PC-3 (cell line): ENCODE data around the gene RIN1. TPM values are rescaled to one million over a fixed set of nuclear protein-coding genes. Genes with fewer than 3 reads are reported as not detected.

Experiments
- ATAC-seq: fragments of 200-7000 bp; cut with Tn5 transposase; 2 replicates; pipeline ENCODE4 v1.9.1; 2020; ENCODE audit warnings: mild to moderate bottlenecking, moderate library complexity
- BruUV-seq: library from RNA; stranded (reverse); fragments of 400-500 nt; replicated peaks from 2 replicates; lab custom pipeline; 2021; lab: Mats Ljungman, UMichigan
- CTCF ChIA-PET: fragments of 300-600 bp; sonication (Branson Sonifier 250); formaldehyde crosslinking; loops from one replicate; lab custom pipeline; 2022; ENCODE audit warnings: antibody characterized with exemption; lab: Charles Lee
- POLR2A ChIA-PET: fragments of 300-600 bp; sonication (Branson Sonifier 250); formaldehyde crosslinking; loops from one replicate; lab custom pipeline; 2022; ENCODE audit warnings: antibody characterized with exemption; ENCODE audit not compliant: unreplicated experiment; lab: Charles Lee
- DNase-seq: peaks from one replicate; pipeline ENCODE4 v3.0.0-alpha.2; 2015
- H2AFZ ChIP-seq: fragments of 300-600 bp; sonication (generic); 2 replicates; pipeline ENCODE4 v1.6.0; 2016; ENCODE audit warnings: antibody characterized with exemption, low read length
- H3F3A ChIP-seq: fragments of 300-600 bp; sonication (generic); one replicate; pipeline ENCODE4 v1.6.0; 2017; ENCODE audit warnings: antibody characterized with exemption, low read length, control low read depth, mild to moderate bottlenecking; ENCODE audit not compliant: unreplicated experiment
- H3K27ac ChIP-seq: fragments of 300-600 bp; sonication (generic); 2 replicates; pipeline ENCODE4 v1.5.1; 2016; ENCODE audit warnings: mild to moderate bottlenecking, low read length
- H3K27me3 ChIP-seq: fragments of 300-600 bp; sonication (generic); 2 replicates; pipeline ENCODE4 v1.6.1; 2016; ENCODE audit warnings: low read length, mixed read lengths
- H3K36me3 ChIP-seq: fragments of 300-600 bp; sonication (generic); 2 replicates; pipeline ENCODE4 v1.6.1; 2016; ENCODE audit warnings: low read depth, mixed run types, low read length, mixed read lengths
- H3K4me1 ChIP-seq: fragments of 300-600 bp; sonication (generic); 2 replicates; pipeline ENCODE4 v1.5.1; 2016; ENCODE audit warnings: low read length; ENCODE audit not compliant: insufficient read depth
- H3K4me2 ChIP-seq: fragments of 300-600 bp; sonication (generic); 2 replicates; pipeline ENCODE4 v1.6.0; 2016; ENCODE audit warnings: low read length
- H3K4me3 ChIP-seq: fragments of 300-600 bp; sonication (generic); 2 replicates; pipeline ENCODE4 v1.5.1; 2016; ENCODE audit warnings: mild to moderate bottlenecking, low read length, mixed read lengths
- H3K79me2 ChIP-seq: fragments of 300-600 bp; sonication (generic); 2 replicates; pipeline ENCODE4 v1.6.1; 2017; ENCODE audit warnings: low read length, mixed read lengths
- H3K9ac ChIP-seq: fragments of 300-600 bp; sonication (generic); 2 replicates; pipeline ENCODE4 v1.6.0; 2016; ENCODE audit warnings: mild to moderate bottlenecking, low read length
- H3K9me2 ChIP-seq: fragments of 300-600 bp; sonication (generic); replicated peaks from 2 replicates; pipeline ENCODE4 v1.6.1; 2016; ENCODE audit warnings: mixed run types, low read length, mixed read lengths
- H3K9me3 ChIP-seq: fragments of 300-600 bp; sonication (generic); 2 replicates; pipeline ENCODE4 v1.6.1; 2016; ENCODE audit warnings: low read length, mixed read lengths
- H4K20me1 ChIP-seq: fragments of 300-600 bp; sonication (generic); 2 replicates; pipeline ENCODE4 v1.6.1; 2016; ENCODE audit warnings: low read length, mixed read lengths
- EZH2 ChIP-seq: fragments of 300-600 bp; sonication (generic); IDR thresholded peaks from one replicate; pipeline ENCODE4 v1.6.1; 2017; ENCODE audit warnings: antibody characterized with exemption, mild to moderate bottlenecking, low read length; ENCODE audit not compliant: unreplicated experiment
- EZH2phosphoT487 ChIP-seq: fragments of 300-600 bp; sonication (generic); IDR thresholded peaks from 2 replicates; pipeline ENCODE4 v1.6.1; 2018; ENCODE audit warnings: mild to moderate bottlenecking, antibody characterized with exemption, low read length, borderline replicate concordance
- intact Hi-C: fragments of 100-400 bp; cut with micrococcal nuclease; formaldehyde crosslinking; loops from 2 replicates; pipeline ENCODE4 v1.9.0; 2023
- total RNA-seq: library from RNA; depleted of rRNA; stranded (reverse); fragments of >200 nt; gene quantifications from 2 replicates; pipeline ENCODE4 v1.2.3, GENCODE V29; 2014
- TF ChIP-seq, protein P1 (sequence below): fragments of 300-600 bp; sonication (generic); conservative IDR thresholded peaks from 2 replicates; pipeline ENCODE4 v1.5.1; 2017; ENCODE audit warnings: antibody characterized with exemption, low read depth, mild to moderate bottlenecking, low read length

The RIN1 gene
- total RNA-seq, 1 experiment from 2014 or later: 41.2 TPM

DNA sequence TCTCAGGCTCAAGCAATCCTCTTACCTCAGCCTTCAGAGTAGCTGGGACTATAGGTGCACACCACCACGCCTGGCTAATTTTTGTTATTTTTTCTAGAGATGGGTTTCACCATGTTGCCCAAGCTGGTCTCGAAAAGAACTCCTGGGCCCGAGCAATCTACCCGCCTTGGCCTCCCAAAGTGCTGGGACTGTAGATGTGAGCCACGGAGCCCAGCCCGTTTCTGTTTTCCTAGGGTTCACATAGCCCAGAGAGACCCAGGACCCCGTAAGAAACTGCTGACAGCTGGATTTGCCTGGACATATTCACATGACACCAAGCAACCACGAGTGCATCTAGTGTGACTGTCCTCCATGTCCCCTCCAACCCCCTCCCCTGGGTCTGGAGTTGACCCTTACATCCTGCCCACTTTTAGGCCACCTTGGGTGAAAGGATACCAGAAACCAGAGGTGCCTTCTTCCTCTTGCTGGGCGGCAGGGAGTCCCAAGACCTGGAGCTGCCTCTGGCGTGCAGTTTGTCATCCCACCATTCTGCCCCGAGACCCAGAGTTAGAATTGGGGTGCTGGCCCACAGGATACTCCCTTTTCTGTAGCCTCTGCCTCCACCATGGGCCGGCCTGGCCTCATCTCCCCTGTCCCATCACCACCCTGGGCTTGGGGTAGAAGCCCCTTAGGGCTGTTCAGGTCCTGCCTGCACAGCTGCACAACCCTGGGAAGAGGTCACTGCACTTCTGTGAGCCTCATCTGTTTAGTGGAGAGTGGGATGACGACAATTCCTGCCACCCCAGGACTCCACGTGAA lies 3.7 kb upstream of the RIN1 start:
- H3K4me2 ChIP-seq: no peak overlapping the region
- peaks cover 35% of the 10 kb centered on the region for H3K79me2 ChIP-seq
- no peaks in the 10 kb centered on the region for H3K27me3 ChIP-seq
- peaks cover 40% of the 10 kb centered on the region for H3K4me1 ChIP-seq
- TF ChIP-seq, protein P1, sequence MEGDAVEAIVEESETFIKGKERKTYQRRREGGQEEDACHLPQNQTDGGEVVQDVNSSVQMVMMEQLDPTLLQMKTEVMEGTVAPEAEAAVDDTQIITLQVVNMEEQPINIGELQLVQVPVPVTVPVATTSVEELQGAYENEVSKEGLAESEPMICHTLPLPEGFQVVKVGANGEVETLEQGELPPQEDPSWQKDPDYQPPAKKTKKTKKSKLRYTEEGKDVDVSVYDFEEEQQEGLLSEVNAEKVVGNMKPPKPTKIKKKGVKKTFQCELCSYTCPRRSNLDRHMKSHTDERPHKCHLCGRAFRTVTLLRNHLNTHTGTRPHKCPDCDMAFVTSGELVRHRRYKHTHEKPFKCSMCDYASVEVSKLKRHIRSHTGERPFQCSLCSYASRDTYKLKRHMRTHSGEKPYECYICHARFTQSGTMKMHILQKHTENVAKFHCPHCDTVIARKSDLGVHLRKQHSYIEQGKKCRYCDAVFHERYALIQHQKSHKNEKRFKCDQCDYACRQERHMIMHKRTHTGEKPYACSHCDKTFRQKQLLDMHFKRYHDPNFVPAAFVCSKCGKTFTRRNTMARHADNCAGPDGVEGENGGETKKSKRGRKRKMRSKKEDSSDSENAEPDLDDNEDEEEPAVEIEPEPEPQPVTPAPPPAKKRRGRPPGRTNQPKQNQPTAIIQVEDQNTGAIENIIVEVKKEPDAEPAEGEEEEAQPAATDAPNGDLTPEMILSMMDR: no peak
- no peak for TF ChIP-seq EZH2phosphoT487
- no peak for TF ChIP-seq EZH2
- CTCF ChIA-PET: no interaction called here
- no peak for DNase-seq
- intact Hi-C loops: no loop called here
- H3F3A ChIP-seq: peaks cover 7% of the 10 kb centered on the region
- H3K4me3 ChIP-seq: no peak overlapping the region
- H2AFZ ChIP-seq: no peak overlapping the region
- H3K9me2 ChIP-seq: no peaks in the 10 kb centered on the region
- H3K27ac ChIP-seq: no peak overlapping the region
- H3K9me3 ChIP-seq: no peaks in the 10 kb centered on the region
- peaks cover 17% of the 10 kb centered on the region; the same call in 1 of the 2 replicates for H3K36me3 ChIP-seq
- BruUV-seq: no TSS peak
- ATAC-seq: no peak
- POLR2A ChIA-PET: no interaction called here
- no peaks in the 10 kb centered on the region for H4K20me1 ChIP-seq
- H3K9ac ChIP-seq: no peak overlapping the region

DNA sequence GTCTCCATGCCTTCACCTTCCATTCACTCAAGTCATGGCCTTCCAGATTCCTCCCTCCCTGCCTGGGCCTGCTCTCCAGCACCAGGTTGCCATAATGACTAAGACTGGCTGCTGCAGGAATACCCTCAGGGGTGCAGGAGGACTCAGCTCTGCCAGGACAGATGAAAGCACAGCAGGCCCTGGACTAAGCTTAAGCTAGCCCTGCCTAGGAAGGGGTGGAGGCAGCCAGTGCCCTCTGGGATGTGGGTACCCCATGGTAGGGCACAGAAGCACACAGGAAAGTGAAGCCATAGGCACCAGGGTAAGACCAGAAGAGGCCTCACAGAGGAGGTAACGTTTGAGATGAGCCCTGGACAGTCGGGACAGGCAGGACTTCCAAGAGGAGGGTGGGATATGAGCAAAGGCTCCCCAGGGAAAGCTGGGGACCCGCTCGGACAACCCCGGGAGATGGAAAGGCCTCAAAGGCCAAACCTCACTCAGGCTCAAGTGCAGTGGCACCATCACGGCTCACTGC lies 3.0 kb upstream of the RIN1 start:
- CTCF ChIA-PET: no interaction called here
- H3K9me2 ChIP-seq: no peaks in the 10 kb centered on the region
- H3K9me3 ChIP-seq: no peaks in the 10 kb centered on the region
- no peak overlapping the region for H2AFZ ChIP-seq
- no peaks in the 10 kb centered on the region for H4K20me1 ChIP-seq
- H3K4me2 ChIP-seq: no peak overlapping the region
- H3K27me3 ChIP-seq: no peaks in the 10 kb centered on the region
- peaks cover 42% of the 10 kb centered on the region for H3K4me1 ChIP-seq
- POLR2A ChIA-PET: no interaction called here
- DNase-seq (peak; percentile 55), ATAC-seq (no peak)
- TF ChIP-seq EZH2phosphoT487 (no peak), EZH2 (no peak)
- TF ChIP-seq, protein P1: no peak
- H3K79me2 ChIP-seq: peaks cover 33% of the 10 kb centered on the region
- peaks cover 17% of the 10 kb centered on the region; the same call in 1 of the 2 replicates for H3K36me3 ChIP-seq
- intact Hi-C loops: no loop called here
- BruUV-seq: no TSS peak
- H3K27ac ChIP-seq: no peak overlapping the region
- H3K4me3 ChIP-seq: no peak overlapping the region
- no peak overlapping the region for H3K9ac ChIP-seq
- peaks cover 7% of the 10 kb centered on the region for H3F3A ChIP-seq
